Gastrocnemius medialis (tissue), 4 donors: ENCODE measurements around the gene ZNF814. TPM values are rescaled to one million over a fixed set of nuclear protein-coding genes. Genes with fewer than 3 reads are reported as not detected.

Source experiments
- ATAC-seq, 2 donors: fragments of 150-250 bp; one replicate each; pipeline ENCODE4 v1.9.1; 2016
- DNase-seq, 2 donors: peaks; one replicate each; pipeline ENCODE4 v3.0.0-alpha.2; 2019
- H3K27ac ChIP-seq, 4 donors: fragments of 200-600 bp; sonication (generic); 1 replicate in 1 of 4; 2 replicates in 3 of 4; pipeline ENCODE4 v1.5.1; 2016 to 2018; ENCODE audit warnings: mild to moderate bottlenecking in 2 of 4, moderate library complexity in 1 of 4
- H3K27me3 ChIP-seq, 3 donors: fragments of 200-600 bp; sonication (generic) in 2 of 3; 1 replicate in 1 of 3; 2 replicates in 2 of 3; pipeline versions ENCODE4 v1.5.1 to v1.6.0; 2016 to 2019; ENCODE audit warnings: mild to moderate bottlenecking in 1 of 3, moderate library complexity in 1 of 3
- H3K36me3 ChIP-seq, 2 donors: fragments of 200-600 bp; sonication (generic) in 1 of 2; one replicate each; pipeline ENCODE4 v1.5.1; 2017 to 2018
- H3K4me1 ChIP-seq, 2 donors: fragments of 200-600 bp; sonication (generic) in 1 of 2; one replicate each; pipeline ENCODE4 v1.5.1; 2016 to 2017; ENCODE audit warnings: mild to moderate bottlenecking in 2 of 2
- H3K4me3 ChIP-seq, 4 donors: fragments of 200-600 bp; sonication (generic) in 3 of 4; 1 replicate in 1 of 4; 2 replicates in 3 of 4; pipeline ENCODE4 v1.5.1; 2016 to 2019; ENCODE audit warnings: mild to moderate bottlenecking in 2 of 4
- H3K9me3 ChIP-seq, 3 donors: fragments of 200-600 bp; sonication (generic) in 2 of 3; 1 replicate in 1 of 3; 2 replicates in 2 of 3; pipeline ENCODE4 v1.5.1; 2016 to 2019
- CTCF ChIP-seq, 5 experiments: fragments of 450-650 bp in 3 of 5; fragments of 200-600 bp in 2 of 5; sonication (generic) in 2 of 5; IDR thresholded peaks in 4 of 5; conservative IDR thresholded peaks in 1 of 5; 1 replicate in 4 of 5; 2 replicates in 1 of 5; pipeline ENCODE4 v1.5.1; 2016 to 2019; ENCODE audit warnings: antibody characterized with exemption in 5 of 5, mild to moderate bottlenecking in 3 of 5, moderate library complexity in 3 of 5
- POLR2A ChIP-seq, 2 donors: fragments of 450-650 bp; IDR thresholded peaks; one replicate each; pipeline ENCODE4 v1.6.1; 2017; ENCODE audit warnings: antibody characterized with exemption in 2 of 2, mild to moderate bottlenecking in 2 of 2, moderate library complexity in 2 of 2
- in situ Hi-C, 4 donors: fragments of 200-750 bp; cut with MboI; loops; one replicate each; pipeline versions ENCODE4 v1.15.0 to v1.8.0; 2017; ENCODE audit warnings: low sequenced_read_pairs in 4 of 4
- intact Hi-C: fragments of 100-400 bp; cut with DNase I; formaldehyde crosslinking; loops from one replicate; pipeline ENCODE4 v1.15.1; 2023; ENCODE audit warnings: low total_unique reads
- total RNA-seq, 4 donors: library from RNA; depleted of rRNA; stranded (reverse); fragments of >200 nt; gene quantifications; one replicate each; pipeline versions ENCODE4 v1.1.0 to v1.2.3, GENCODE V29; 2016

The ZNF814 gene
- total RNA-seq, 4 donors from 2014 or later = 3.3 to 18.0 (median 4.5) TPM

GRCh38 chr19:57803265-57803593 is 85.6 kb downstream of the ZNF814 start:
- ATAC-seq = no peak
- Histone ChIP-seq H3K9me3 (no peaks in the 10 kb centered on the region), H3K4me1 (peaks cover 9 to 33% of the 10 kb centered on the region in 2 donors), H3K27ac (peak overlapping the region; percentile 50 to 77 (median 62)), H3K36me3 (peaks cover 0 to 13% of the 10 kb centered on the region in 2 donors), H3K4me3 (peak overlapping the region; percentile 44 to 65 (median 52)), H3K27me3 (no peaks in the 10 kb centered on the region)
- in situ Hi-C loops (no loop called here), intact Hi-C loops (no loop called here)
- TF ChIP-seq POLR2A (IDR thresholded peaks at IDR 0.05) (no peak), CTCF (IDR thresholded peaks at IDR 0.05 in 4 of 5, conservative IDR thresholded peaks at IDR 0.05 in 1 of 5) (no peak)
- DNase-seq = no peak

GRCh38 chr19:57802269-57802668 is 86.6 kb downstream of the ZNF814 start:
- TF ChIP-seq POLR2A (IDR thresholded peaks at IDR 0.05) = no peak
- TF ChIP-seq CTCF (IDR thresholded peaks at IDR 0.05 in 4 of 5, conservative IDR thresholded peaks at IDR 0.05 in 1 of 5) = no peak
- DNase-seq (no peak), ATAC-seq (no peak)
- Histone ChIP-seq H3K27me3 (no peaks in the 10 kb centered on the region), H3K36me3 (peaks cover 0 to 3% of the 10 kb centered on the region in 2 donors), H3K9me3 (no peaks in the 10 kb centered on the region), H3K4me3 (no peak overlapping the region), H3K4me1 (peaks cover 9 to 33% of the 10 kb centered on the region in 2 donors), H3K27ac (peak overlapping the region in 1 of 4 donors; percentile 77)
- intact Hi-C loops = no loop called here
- in situ Hi-C loops = no loop called here

GRCh38 chr19:57800696-57801095 is 88.1 kb downstream of the ZNF814 start:
- ATAC-seq (no peak), DNase-seq (no peak)
- Histone ChIP-seq H3K27me3 (no peaks in the 10 kb centered on the region), H3K27ac (peak overlapping the region in 1 of 4 donors; percentile 74), H3K4me1 (peaks cover 9 to 33% of the 10 kb centered on the region in 2 donors), H3K36me3 (peaks cover 0 to 12% of the 10 kb centered on the region in 2 donors), H3K4me3 (no peak overlapping the region), H3K9me3 (no peaks in the 10 kb centered on the region)
- TF ChIP-seq POLR2A (IDR thresholded peaks at IDR 0.05) = no peak
- no peak for TF ChIP-seq CTCF (IDR thresholded peaks at IDR 0.05 in 4 of 5, conservative IDR thresholded peaks at IDR 0.05 in 1 of 5)
- intact Hi-C loops (no loop called here), in situ Hi-C loops (no loop called here)

Other genes with a start within 250 kb of the ZNF814 start
- not detected for gene ZSCAN4, start 220.1 kb downstream of the ZNF814 start, total RNA-seq
- gene ZNF551, start 207.1 kb downstream of the ZNF814 start, total RNA-seq = 1 to 10 TPM in 3 of 4 donors, under 1 TPM in 1; 0.95 to 5.8 (median 2.4) TPM
- gene ZNF154, start 179.8 kb downstream of the ZNF814 start, total RNA-seq = 1 to 10 TPM in 2 of 4 donors, under 1 TPM in 2; 0.49 to 2.8 (median 0.97) TPM
- gene ZNF671, start 161.4 kb downstream of the ZNF814 start, total RNA-seq = 10 to 100 TPM in 1 of 4 donors, 1 to 10 TPM in 3; 3.9 to 10.1 (median 5.8) TPM
- 1 to 10 TPM; 5.0 to 8.1 (median 8.0) TPM for gene ZNF776, start 142.2 kb downstream of the ZNF814 start, total RNA-seq
- 10 to 100 TPM in 1 of 4 donors, 1 to 10 TPM in 3; 7.6 to 13.3 (median 9.2) TPM for gene ZNF586, start 119.4 kb downstream of the ZNF814 start, total RNA-seq
- 1 to 10 TPM; 1.2 to 2.3 (median 1.8) TPM for gene ZNF552, start 74.1 kb downstream of the ZNF814 start, total RNA-seq
- gene ZNF587B, start 58.7 kb downstream of the ZNF814 start, total RNA-seq = 1 to 10 TPM; 2.1 to 9.6 (median 6.3) TPM
- gene ZNF587, start 39.2 kb downstream of the ZNF814 start, total RNA-seq = 1 to 10 TPM; 4.5 to 9.0 (median 5.5) TPM
- 1 to 10 TPM; 2.6 to 8.4 (median 4.6) TPM for gene ZNF417, start 27.6 kb upstream of the ZNF814 start, total RNA-seq
- gene ZNF418, start 46.4 kb upstream of the ZNF814 start, total RNA-seq = 1 to 10 TPM in 2 of 4 donors, under 1 TPM in 2; 0.52 to 2.4 (median 0.87) TPM
- gene ZNF256, start 58.7 kb upstream of the ZNF814 start, total RNA-seq = 1 to 10 TPM in 2 of 4 donors, under 1 TPM in 2; 0.93 to 2.6 (median 1.4) TPM
- not detected for gene C19orf18, start 85.5 kb upstream of the ZNF814 start, total RNA-seq
- 10 to 100 TPM in 1 of 4 donors, 1 to 10 TPM in 3; 2.9 to 15.3 (median 6.6) TPM for gene ZNF606, start 113.8 kb upstream of the ZNF814 start, total RNA-seq
- not detected for gene ZSCAN1, start 145.0 kb upstream of the ZNF814 start, total RNA-seq
- gene ZNF135, start 170.2 kb upstream of the ZNF814 start, total RNA-seq = under 1 TPM; 0.36 to 0.73 (median 0.53) TPM
- 10 to 100 TPM; 11.2 to 20.6 (median 15.2) TPM for gene ZSCAN18, start 209.2 kb upstream of the ZNF814 start, total RNA-seq